BE2C (cell line): Measurements from ENCODE around the gene C1orf56.

Experiments
- DNase-seq: peaks from one replicate; pipeline ENCODE4 v3.0.0-alpha.2; 2020
- H3K27me3 ChIP-seq: fragments of 250-450 bp; sonication (Bioruptor Pico); 2 replicates; pipeline ENCODE4 v1.5.1; 2020; ENCODE audit warnings: mild to moderate bottlenecking
- H3K36me3 ChIP-seq: fragments of 250-450 bp; sonication (Bioruptor Pico); 2 replicates; pipeline ENCODE4 v1.5.1; 2020; ENCODE audit warnings: mild to moderate bottlenecking
- H3K4me1 ChIP-seq: fragments of 250-450 bp; sonication (Bioruptor Pico); 2 replicates; pipeline ENCODE4 v1.5.1; 2020
- H3K4me3 ChIP-seq: 2 replicates; pipeline ENCODE4 v1.5.1; 2011; ENCODE audit warnings: low read depth, low read length
- H3K9me3 ChIP-seq: fragments of 250-450 bp; sonication (Bioruptor Pico); 2 replicates; pipeline ENCODE4 v1.5.1; 2020
- CTCF ChIP-seq: IDR thresholded peaks from 2 replicates; pipeline ENCODE4 v1.5.1; 2012; ENCODE audit warnings: mild to moderate bottlenecking, low read depth, low read length

C1orf56 gene

GRCh38 chr1:151011154-151011850 is 36.2 kb upstream of the C1orf56 start:
- DNase-seq = no peak
- H3K27me3 ChIP-seq = no peaks in the 10 kb centered on the region
- no peaks in the 10 kb centered on the region for H3K36me3 ChIP-seq
- TF ChIP-seq CTCF = no peak
- H3K9me3 ChIP-seq = no peaks in the 10 kb centered on the region
- H3K4me3 ChIP-seq = no peak overlapping the region
- no peaks in the 10 kb centered on the region; the same call in 1 of the 2 replicates for H3K4me1 ChIP-seq

- Histone ChIP-seq H3K27me3 (no peaks in the 10 kb centered on the region), H3K9me3 (no peaks in the 10 kb centered on the region), H3K36me3 (no peaks in the 10 kb centered on the region), H3K4me1 (no peaks in the 10 kb centered on the region; the same call in 1 of the 2 replicates), H3K4me3 (no peak overlapping the region)
- TF ChIP-seq CTCF = no peak
- no peak for DNase-seq
These were observed 34.7 kb upstream of the C1orf56 start for GRCh38 chr1:151012684-151013471.

- Histone ChIP-seq H3K27me3 (no peaks in the 10 kb centered on the region), H3K9me3 (no peaks in the 10 kb centered on the region), H3K4me1 (no peaks in the 10 kb centered on the region; the same call in 1 of the 2 replicates), H3K4me3 (no peak overlapping the region), H3K36me3 (no peaks in the 10 kb centered on the region)
- no peak for DNase-seq
- no peak for TF ChIP-seq CTCF
These were observed 34.0 kb upstream of the C1orf56 start for GRCh38 chr1:151013518-151013917.

- H3K4me3 ChIP-seq = no peak overlapping the region
- H3K4me1 ChIP-seq = no peaks in the 10 kb centered on the region
- no peaks in the 10 kb centered on the region for H3K9me3 ChIP-seq
- H3K36me3 ChIP-seq = peaks cover 2% of the 10 kb centered on the region; the same call in 1 of the 2 replicates
- H3K27me3 ChIP-seq = no peaks in the 10 kb centered on the region
- TF ChIP-seq CTCF = peak; percentile 94
- peak; percentile 90 for DNase-seq
These were observed 22.9 kb upstream of the C1orf56 start for GRCh38 chr1:151024540-151025146.

- H3K9me3 ChIP-seq = no peaks in the 10 kb centered on the region
- H3K27me3 ChIP-seq = no peaks in the 10 kb centered on the region
- no peak overlapping the region for H3K4me3 ChIP-seq
- TF ChIP-seq CTCF = no peak
- no peak for DNase-seq
- peaks cover 2% of the 10 kb centered on the region for H3K36me3 ChIP-seq
- H3K4me1 ChIP-seq = no peaks in the 10 kb centered on the region
These were observed 21.1 kb upstream of the C1orf56 start for GRCh38 chr1:151026460-151026859.
